ENCODE results near the gene ASB14.
A peak's percentile ranks its signal among the peaks of the same experiment; 100 is the strongest.

The ASB14 gene

GRCh38 chr3:57227930-57228751 lies 64.3 kb downstream of the ASB14 start (continued):
- TF ChIP-seq, protein P1, sequence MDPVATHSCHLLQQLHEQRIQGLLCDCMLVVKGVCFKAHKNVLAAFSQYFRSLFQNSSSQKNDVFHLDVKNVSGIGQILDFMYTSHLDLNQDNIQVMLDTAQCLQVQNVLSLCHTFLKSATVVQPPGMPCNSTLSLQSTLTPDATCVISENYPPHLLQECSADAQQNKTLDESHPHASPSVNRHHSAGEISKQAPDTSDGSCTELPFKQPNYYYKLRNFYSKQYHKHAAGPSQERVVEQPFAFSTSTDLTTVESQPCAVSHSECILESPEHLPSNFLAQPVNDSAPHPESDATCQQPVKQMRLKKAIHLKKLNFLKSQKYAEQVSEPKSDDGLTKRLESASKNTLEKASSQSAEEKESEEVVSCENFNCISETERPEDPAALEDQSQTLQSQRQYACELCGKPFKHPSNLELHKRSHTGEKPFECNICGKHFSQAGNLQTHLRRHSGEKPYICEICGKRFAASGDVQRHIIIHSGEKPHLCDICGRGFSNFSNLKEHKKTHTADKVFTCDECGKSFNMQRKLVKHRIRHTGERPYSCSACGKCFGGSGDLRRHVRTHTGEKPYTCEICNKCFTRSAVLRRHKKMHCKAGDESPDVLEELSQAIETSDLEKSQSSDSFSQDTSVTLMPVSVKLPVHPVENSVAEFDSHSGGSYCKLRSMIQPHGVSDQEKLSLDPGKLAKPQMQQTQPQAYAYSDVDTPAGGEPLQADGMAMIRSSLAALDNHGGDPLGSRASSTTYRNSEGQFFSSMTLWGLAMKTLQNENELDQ (tag by site-specific recombination; IDR thresholded peaks at IDR 0.05; ENCODE audit: low read depth) = no peak
- TF ChIP-seq ZBTB48 (tag by site-specific recombination; IDR thresholded peaks at IDR 0.05) = peak; percentile 35; the same call in 1 of the 2 replicates
- no peak for TF ChIP-seq ZFP69B (tag by site-specific recombination; IDR thresholded peaks at IDR 0.05)
- TF ChIP-seq EGR2 (tag by site-specific recombination; IDR thresholded peaks at IDR 0.05; ENCODE audit: low read depth) = 0 out of 2 replicates have a peak, but pooled peaks have one; percentile 2
- no peak for TF ChIP-seq ZNF10 (tag by site-specific recombination; IDR thresholded peaks at IDR 0.05)
- TF ChIP-seq MZF1 (tag by site-specific recombination; IDR thresholded peaks at IDR 0.05; ENCODE audit: borderline replicate concordance) = no peak
- no peak for TF ChIP-seq ZNF16 (tag by site-specific recombination; IDR thresholded peaks at IDR 0.05; ENCODE audit: low read depth)
- no peak for TF ChIP-seq SP7 (tag by site-specific recombination; IDR thresholded peaks at IDR 0.05)
- no peak for TF ChIP-seq ZNF785 (tag by site-specific recombination; IDR thresholded peaks at IDR 0.05)
- TF ChIP-seq ZNF558 (tag by site-specific recombination; IDR thresholded peaks at IDR 0.05) = no peak
- TF ChIP-seq FEZF1 (tag by site-specific recombination; IDR thresholded peaks at IDR 0.05) = no peak
- no peak for TF ChIP-seq ZNF571 (tag by site-specific recombination; IDR thresholded peaks at IDR 0.05)
- no peak for TF ChIP-seq ZNF19 (tag by site-specific recombination; IDR thresholded peaks at IDR 0.05; ENCODE audit: low read depth)
- TF ChIP-seq GLIS2 (tag by site-specific recombination; IDR thresholded peaks at IDR 0.05) = no peak
- no peak for TF ChIP-seq ZNF76 (tag by site-specific recombination; IDR thresholded peaks at IDR 0.05; ENCODE audit: borderline replicate concordance, low read depth)

- no peaks in the 10 kb centered on the region for H3K9me3 ChIP-seq (ENCODE audit: control insufficient read depth, insufficient read depth, low read depth, low read length)
- no peaks in the 10 kb centered on the region; the same call in 1 of the 2 replicates for H3K4me1 ChIP-seq (ENCODE audit: control insufficient read depth, insufficient read depth, low read length)
- peaks cover 3 to 4% of the 10 kb centered on the region in 2 experiments; a peak in 2 of 3 replicates for H3K36me3 ChIP-seq (ENCODE audit: control insufficient read depth in 2 of 2, insufficient read depth in 1 of 2, low read length in 2 of 2)
- peak within 1 kb of the TSS; percentile 90 for H3K27ac ChIP-seq (ENCODE audit: extremely low read depth, low read depth, low read length)
- ChIA-PET CTCF (interaction anchor here (1.2 kb wide), 1 partner anchor 232 kb away, joined by 4 read pairs; no protein-coding TSS in a partner anchor), POLR2A (interaction anchor here (1.0 to 1.9 kb wide), 3 partner anchors 11 to 370 kb away, joined by 3 to 4 read pairs (median 4); partner anchors contain the start of gene ARF4)
- H3K4me3 ChIP-seq (ENCODE audit: low read depth, low read length) = peak within 1 kb of the TSS; percentile 88
- TF ChIP-seq KLF8 (tag by site-specific recombination; IDR thresholded peaks at IDR 0.05) (peak; percentile 86; the same call in 1 of the 2 replicates), ZNF544 (tag by site-specific recombination; IDR thresholded peaks at IDR 0.05) (no peak), ZNF426 (tag by site-specific recombination; IDR thresholded peaks at IDR 0.05) (no peak), ZNF768 (tag by site-specific recombination; IDR thresholded peaks at IDR 0.05) (no peak), ZNF404 (tag by site-specific recombination; IDR thresholded peaks at IDR 0.05) (no peak), GLIS1 (tag by site-specific recombination; IDR thresholded peaks at IDR 0.05) (peak; percentile 37; the same call in 1 of the 2 replicates), ZNF521 (tag by site-specific recombination; IDR thresholded peaks at IDR 0.05) (no peak), ZNF341 (tag by site-specific recombination; IDR thresholded peaks at IDR 0.05; ENCODE audit: low read depth) (no peak), ZNF169 (tag by site-specific recombination; IDR thresholded peaks at IDR 0.05) (no peak), ZNF660 (tag by site-specific recombination; IDR thresholded peaks at IDR 0.05) (no peak), ZNF394 (tag by site-specific recombination; IDR thresholded peaks at IDR 0.05; ENCODE audit: borderline replicate concordance) (no peak), ZNF707 (tag by site-specific recombination; IDR thresholded peaks at IDR 0.05) (no peak), SP7 (tag by site-specific recombination; IDR thresholded peaks at IDR 0.05) (peak; percentile 59), ZNF184 (tag by site-specific recombination; IDR thresholded peaks at IDR 0.05) (no peak), ZNF221 (tag by site-specific recombination; IDR thresholded peaks at IDR 0.05; ENCODE audit: borderline replicate concordance) (no peak), SP2 (tag by site-specific recombination; IDR thresholded peaks at IDR 0.05) (peak; percentile 67), ZNF112 (tag by site-specific recombination; IDR thresholded peaks at IDR 0.05) (no peak)
- TF ChIP-seq, protein P2, sequence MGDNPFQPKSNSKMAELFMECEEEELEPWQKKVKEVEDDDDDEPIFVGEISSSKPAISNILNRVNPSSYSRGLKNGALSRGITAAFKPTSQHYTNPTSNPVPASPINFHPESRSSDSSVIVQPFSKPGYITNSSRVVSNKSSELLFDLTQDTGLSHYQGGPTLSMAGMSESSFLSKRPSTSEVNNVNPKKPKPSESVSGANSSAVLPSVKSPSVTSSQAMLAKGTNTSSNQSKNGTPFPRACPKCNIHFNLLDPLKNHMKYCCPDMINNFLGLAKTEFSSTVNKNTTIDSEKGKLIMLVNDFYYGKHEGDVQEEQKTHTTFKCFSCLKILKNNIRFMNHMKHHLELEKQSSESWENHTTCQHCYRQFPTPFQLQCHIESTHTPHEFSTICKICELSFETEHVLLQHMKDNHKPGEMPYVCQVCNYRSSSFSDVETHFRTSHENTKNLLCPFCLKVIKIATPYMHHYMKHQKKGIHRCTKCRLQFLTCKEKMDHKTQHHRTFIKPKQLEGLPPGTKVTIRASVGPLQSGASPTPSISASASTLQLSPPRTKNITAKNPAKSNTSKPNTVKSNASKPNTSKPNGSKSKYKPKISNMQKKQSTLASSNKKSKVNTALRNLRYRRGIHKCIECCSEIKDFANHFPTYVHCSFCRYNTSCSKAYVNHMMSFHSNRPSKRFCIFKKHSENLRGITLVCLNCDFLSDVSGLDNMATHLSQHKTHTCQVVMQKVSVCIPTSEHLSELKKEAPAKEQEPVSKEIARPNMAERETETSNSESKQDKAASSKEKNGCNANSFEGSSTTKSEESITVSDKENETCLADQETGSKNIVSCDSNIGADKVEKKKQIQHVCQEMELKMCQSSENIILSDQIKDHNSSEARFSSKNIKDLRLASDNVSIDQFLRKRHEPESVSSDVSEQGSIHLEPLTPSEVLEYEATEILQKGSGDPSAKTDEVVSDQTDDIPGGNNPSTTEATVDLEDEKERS (tag by site-specific recombination; IDR thresholded peaks at IDR 0.05) = no peak
Observed at GRCh38 chr3:57227204-57227929, 65.1 kb downstream of the ASB14 start, which contains the start of gene APPL1. Gene APPL1, plus strand, starts transcription at chr3:57227729. Its CDS starts 155 bp downstream, at chr3:57227884.

All from HEK293 (cell line).